Type B pancreatic cell (in vitro differentiated cells): ENCODE measurements around the gene GLIS1. TPM values are rescaled to one million over a fixed set of nuclear protein-coding genes. Genes with fewer than 3 reads are reported as not detected.

Experiments
- DNase-seq: peaks from one replicate; pipeline ENCODE4 v3.0.0; 2021; ENCODE audit warnings: mixed read lengths; ENCODE audit not compliant: unreplicated experiment; ENCODE audit errors: extremely low spot score
- H3K27ac Mint-ChIP-seq: 2 replicates; pipeline ENCODE4 v1.8.0; 2021; ENCODE audit warnings: mild to moderate bottlenecking, mixed read lengths
- H3K27me3 Mint-ChIP-seq: 2 replicates; pipeline ENCODE4 v1.8.0; 2021; ENCODE audit warnings: mixed read lengths
- H3K36me3 Mint-ChIP-seq: 2 replicates; pipeline ENCODE4 v1.8.0; 2021; ENCODE audit warnings: mixed read lengths
- H3K4me1 Mint-ChIP-seq: one replicate; pipeline ENCODE4 v1.8.0; 2021; ENCODE audit warnings: mixed read lengths; ENCODE audit not compliant: unreplicated experiment
- H3K4me3 Mint-ChIP-seq: 2 replicates; pipeline ENCODE4 v1.8.0; 2021; ENCODE audit warnings: mild to moderate bottlenecking, mixed read lengths
- H3K9me3 Mint-ChIP-seq: 2 replicates; pipeline ENCODE4 v1.8.0; 2021; ENCODE audit warnings: mixed read lengths
- CTCF ChIP-seq: fragments of 200-600 bp; sonication (generic); conservative IDR thresholded peaks from 2 replicates; pipeline ENCODE4 v1.5.0; 2021; ENCODE audit warnings: antibody characterized with exemption, mild to moderate bottlenecking
- total RNA-seq: library from RNA; stranded (reverse); gene quantifications from 2 replicates; pipeline ENCODE4 v1.2.1, GENCODE V29; 2021; ENCODE audit warnings: low replicate concordance

Gene GLIS1
- total RNA-seq, 1 donor from 2014 or later: 2.1 TPM

GRCh38 chr1:53553734-53554509 is 185.0 kb downstream of the GLIS1 start:
- Mint-ChIP-seq H3K4me3 (no peak overlapping the region), H3K27ac (no peak overlapping the region)

GRCh38 chr1:53552981-53553733 is 185.8 kb downstream of the GLIS1 start:
- no peak for DNase-seq
- Mint-ChIP-seq H3K36me3 (no peaks in the 10 kb centered on the region), H3K9me3 (no peaks in the 10 kb centered on the region), H3K4me3 (no peak overlapping the region), H3K27me3 (peaks cover 12% of the 10 kb centered on the region), H3K27ac (no peak overlapping the region), H3K4me1 (peaks cover 21% of the 10 kb centered on the region)
- no peak for TF ChIP-seq CTCF

More at GRCh38 chr1:53553734-53554509, 185.0 kb downstream of the GLIS1 start:
- no peaks in the 10 kb centered on the region for H3K9me3 Mint-ChIP-seq
- TF ChIP-seq CTCF: no peak
- no peaks in the 10 kb centered on the region for H3K36me3 Mint-ChIP-seq
- peaks cover 27% of the 10 kb centered on the region for H3K4me1 Mint-ChIP-seq
- no peak for DNase-seq
- H3K27me3 Mint-ChIP-seq: peaks cover 12% of the 10 kb centered on the region

- peaks cover 15% of the 10 kb centered on the region for H3K4me1 Mint-ChIP-seq
- peaks cover 12% of the 10 kb centered on the region for H3K27me3 Mint-ChIP-seq
- DNase-seq: no peak
- no peak overlapping the region for H3K27ac Mint-ChIP-seq
- no peak overlapping the region for H3K4me3 Mint-ChIP-seq
- H3K9me3 Mint-ChIP-seq: no peaks in the 10 kb centered on the region
- no peak for TF ChIP-seq CTCF
- no peaks in the 10 kb centered on the region for H3K36me3 Mint-ChIP-seq
Measured at GRCh38 chr1:53552146-53552861, 186.7 kb downstream of the GLIS1 start.

GRCh38 chr1:53551428-53551995 is 187.5 kb downstream of the GLIS1 start:
- no peak overlapping the region for H3K27ac Mint-ChIP-seq
- TF ChIP-seq CTCF: no peak
- H3K9me3 Mint-ChIP-seq: no peaks in the 10 kb centered on the region
- H3K27me3 Mint-ChIP-seq: peaks cover 12% of the 10 kb centered on the region
- H3K4me1 Mint-ChIP-seq: peaks cover 15% of the 10 kb centered on the region
- no peak for DNase-seq
- H3K4me3 Mint-ChIP-seq: no peak overlapping the region
- no peaks in the 10 kb centered on the region for H3K36me3 Mint-ChIP-seq

GRCh38 chr1:53550201-53550741 is 188.7 kb downstream of the GLIS1 start:
- no peaks in the 10 kb centered on the region for H3K36me3 Mint-ChIP-seq
- H3K27me3 Mint-ChIP-seq: peaks cover 16% of the 10 kb centered on the region
- H3K4me1 Mint-ChIP-seq: peaks cover 22% of the 10 kb centered on the region
- H3K4me3 Mint-ChIP-seq: no peak overlapping the region
- no peaks in the 10 kb centered on the region for H3K9me3 Mint-ChIP-seq
- DNase-seq: peak; percentile 42
- TF ChIP-seq CTCF: no peak
- H3K27ac Mint-ChIP-seq: no peak overlapping the region
